ENCODE results near the gene B4GALT7.
A peak's percentile ranks its signal among the peaks of the same experiment; 100 is the strongest.

Gene B4GALT7

GRCh38 chr5:177599731-177600507, at the start of gene B4GALT7:
Gene B4GALT7, plus strand, starts transcription at chr5:177600132. Its CDS starts 79 bp downstream, at chr5:177600211.
- peak; percentile 86 for TF ChIP-seq POLR2A (IDR thresholded peaks at IDR 0.05; ENCODE audit: extremely low read depth, insufficient read length)
- TF ChIP-seq MAX (IDR thresholded peaks at IDR 0.05; ENCODE audit: low read depth, low read length), result no peak
- TF ChIP-seq MYC (IDR thresholded peaks at IDR 0.05; ENCODE audit: low read depth, low read length), result peak; percentile 57; the same call in 1 of the 2 replicates
- H3K4me3 ChIP-seq (ENCODE audit: low read depth, low read length), result peak within 1 kb of the TSS; percentile 95
- peak; percentile 87 for DNase-seq (ENCODE audit: low read depth)

GRCh38 chr5:177552839-177553455, 47.0 kb upstream of the B4GALT7 start:
- TF ChIP-seq MAX (IDR thresholded peaks at IDR 0.05; ENCODE audit: low read depth, low read length) (no peak), MYC (IDR thresholded peaks at IDR 0.05; ENCODE audit: low read depth, low read length) (no peak), POLR2A (IDR thresholded peaks at IDR 0.05; ENCODE audit: extremely low read depth, insufficient read length) (no peak), CTCF (IDR thresholded peaks at IDR 0.05; ENCODE audit: low read depth, low read length) (no peak)
- DNase-seq (ENCODE audit: low read depth), result peak; percentile 43
- H3K4me3 ChIP-seq (ENCODE audit: low read depth, low read length), result peak overlapping the region; percentile 71

- H3K4me3 ChIP-seq (ENCODE audit: low read depth, low read length), result peak overlapping the region; percentile 71
- peak; percentile 42 for DNase-seq (ENCODE audit: low read depth)
- TF ChIP-seq MYC (IDR thresholded peaks at IDR 0.05; ENCODE audit: low read depth, low read length) (no peak), CTCF (IDR thresholded peaks at IDR 0.05; ENCODE audit: low read depth, low read length) (no peak), POLR2A (IDR thresholded peaks at IDR 0.05; ENCODE audit: extremely low read depth, insufficient read length) (no peak), MAX (IDR thresholded peaks at IDR 0.05; ENCODE audit: low read depth, low read length) (no peak)
Measured at GRCh38 chr5:177553671-177554429, 46.1 kb upstream of the B4GALT7 start.

GRCh38 chr5:177554474-177555111, 45.3 kb upstream of the B4GALT7 start, which contains the start of gene FAM193B:
Gene FAM193B, minus strand, starts transcription at chr5:177554563. Its CDS starts 105 bp downstream, at chr5:177554458.
- H3K4me3 ChIP-seq (ENCODE audit: low read depth, low read length), result peak within 1 kb of the TSS; percentile 71
- DNase-seq (ENCODE audit: low read depth), result peak; percentile 94
- TF ChIP-seq MAX (IDR thresholded peaks at IDR 0.05; ENCODE audit: low read depth, low read length) (peak; percentile 37; the same call in 1 of the 2 replicates), POLR2A (IDR thresholded peaks at IDR 0.05; ENCODE audit: extremely low read depth, insufficient read length) (no peak), CTCF (IDR thresholded peaks at IDR 0.05; ENCODE audit: low read depth, low read length) (peak; percentile 19), MYC (IDR thresholded peaks at IDR 0.05; ENCODE audit: low read depth, low read length) (0 out of 2 replicates have a peak, but pooled peaks have one; percentile 39)

- no peak for TF ChIP-seq CTCF (IDR thresholded peaks at IDR 0.05; ENCODE audit: low read depth, low read length)
- no peak for TF ChIP-seq MAX (IDR thresholded peaks at IDR 0.05; ENCODE audit: low read depth, low read length)
- TF ChIP-seq MYC (IDR thresholded peaks at IDR 0.05; ENCODE audit: low read depth, low read length), result no peak
- TF ChIP-seq POLR2A (IDR thresholded peaks at IDR 0.05; ENCODE audit: extremely low read depth, insufficient read length), result no peak
- no peak for DNase-seq (ENCODE audit: low read depth)
- no peak overlapping the region for H3K4me3 ChIP-seq (ENCODE audit: low read depth, low read length)
Measured at GRCh38 chr5:177555228-177555627, 44.7 kb upstream of the B4GALT7 start.

All from NB4 (cell line).